Urinary bladder (tissue), 4 donors: ENCODE data around the gene PAX7. TPM values are rescaled to one million over a fixed set of nuclear protein-coding genes. Genes with fewer than 3 reads are reported as not detected.
A peak's percentile ranks its signal among the peaks of the same experiment; 100 is the strongest.

Experiments
- DNase-seq: peaks from one replicate; pipeline ENCODE4 v3.0.0-alpha.2; 2015; ENCODE audit errors: extremely low spot score
- H3K27ac ChIP-seq: one replicate; pipeline ENCODE4 v1.5.1; 2013; ENCODE audit warnings: low read depth, mild to moderate bottlenecking, moderate library complexity
- H3K36me3 ChIP-seq: one replicate; pipeline ENCODE4 v1.6.1; 2013; ENCODE audit warnings: mild to moderate bottlenecking, moderate library complexity; ENCODE audit not compliant: insufficient read depth
- H3K4me1 ChIP-seq: one replicate; pipeline ENCODE4 v1.6.1; 2013; ENCODE audit warnings: mild to moderate bottlenecking, moderate library complexity; ENCODE audit not compliant: insufficient read depth
- H3K4me3 ChIP-seq: one replicate; pipeline ENCODE4 v1.5.1; 2013; ENCODE audit warnings: low read depth, low read length
- WGBS: extraction: QIAGEN DNeasy Blood & Tissue Kit; methylation state at CpG from one replicate; pipeline ENCODE4 v1.1.7; 2013; 5-methylcytosine and 5-hydroxymethylcytosine counted together
- polyA plus RNA-seq: library from polyadenylated mRNA; stranded (reverse); fragments of 200-250 nt; gene quantifications from one replicate; pipeline ENCODE4 v1.2.3, GENCODE V29; 2013
- total RNA-seq: library from RNA; depleted of rRNA; stranded (reverse); fragments of >200 nt; gene quantifications from one replicate; pipeline ENCODE4 v1.2.3, GENCODE V29; 2014
- donor health status: healthy with polysubstance abuse.
- donor health status: healthy.

The PAX7 gene
- total and polyA plus RNA-seq, 2 donors = 0.95 TPM; not detected in 1

- 8% methylated on average over 8 of the region's 8 CpGs for WGBS
- no peak overlapping the region for H3K27ac ChIP-seq
- no peaks in the 10 kb centered on the region for H3K36me3 ChIP-seq
- H3K4me1 ChIP-seq = no peaks in the 10 kb centered on the region
- DNase-seq = no peak
- no peak overlapping the region for H3K4me3 ChIP-seq
Measured at GRCh38 chr1:18651713-18652112, 21.1 kb downstream of the PAX7 start.

GRCh38 chr1:18652791-18653190, 22.1 kb downstream of the PAX7 start:
- no peaks in the 10 kb centered on the region for H3K36me3 ChIP-seq
- H3K27ac ChIP-seq = no peak overlapping the region
- 10% methylated on average over 1 of the region's 1 CpG for WGBS
- no peak for DNase-seq
- no peak overlapping the region for H3K4me3 ChIP-seq
- H3K4me1 ChIP-seq = no peaks in the 10 kb centered on the region

- Histone ChIP-seq H3K4me1 (no peaks in the 10 kb centered on the region), H3K4me3 (no peak overlapping the region), H3K36me3 (no peaks in the 10 kb centered on the region), H3K27ac (no peak overlapping the region)
- WGBS = 48% methylated on average over 8 of the region's 8 CpGs
- no peak for DNase-seq
Measured at GRCh38 chr1:18653367-18653766, 22.7 kb downstream of the PAX7 start.

GRCh38 chr1:18653916-18654315, 23.3 kb downstream of the PAX7 start:
- no peak for DNase-seq
- Histone ChIP-seq H3K27ac (no peak overlapping the region), H3K36me3 (no peaks in the 10 kb centered on the region), H3K4me3 (no peak overlapping the region), H3K4me1 (no peaks in the 10 kb centered on the region)
- 14% methylated on average over 13 of the region's 13 CpGs for WGBS

- DNase-seq = no peak
- Histone ChIP-seq H3K4me1 (no peaks in the 10 kb centered on the region), H3K36me3 (no peaks in the 10 kb centered on the region), H3K27ac (no peak overlapping the region), H3K4me3 (no peak overlapping the region)
- WGBS = 89% methylated on average over 5 of the region's 5 CpGs
Measured at GRCh38 chr1:18654599-18654998, 24.0 kb downstream of the PAX7 start.

- WGBS = 56% methylated on average over 17 of the region's 17 CpGs
- no peaks in the 10 kb centered on the region for H3K4me1 ChIP-seq
- no peaks in the 10 kb centered on the region for H3K36me3 ChIP-seq
- H3K27ac ChIP-seq = no peak overlapping the region
- H3K4me3 ChIP-seq = no peak overlapping the region
- DNase-seq = no peak
Measured at GRCh38 chr1:18657506-18658201, 27.0 kb downstream of the PAX7 start.

- H3K4me1 ChIP-seq = no peaks in the 10 kb centered on the region
- WGBS = 81% methylated on average over 1 of the region's 1 CpG
- DNase-seq = no peak
- no peaks in the 10 kb centered on the region for H3K36me3 ChIP-seq
- no peak overlapping the region for H3K27ac ChIP-seq
- no peak overlapping the region for H3K4me3 ChIP-seq
Measured at GRCh38 chr1:18658831-18659230, 28.2 kb downstream of the PAX7 start.

- H3K4me1 ChIP-seq = no peaks in the 10 kb centered on the region
- no peak overlapping the region for H3K27ac ChIP-seq
- 31% methylated on average over 17 of the region's 17 CpGs for WGBS
- no peak for DNase-seq
- H3K36me3 ChIP-seq = no peaks in the 10 kb centered on the region
- no peak overlapping the region for H3K4me3 ChIP-seq
Measured at GRCh38 chr1:18661404-18662285, 31.0 kb downstream of the PAX7 start.

- no peak overlapping the region for H3K4me3 ChIP-seq
- H3K4me1 ChIP-seq = no peaks in the 10 kb centered on the region
- H3K36me3 ChIP-seq = no peaks in the 10 kb centered on the region
- H3K27ac ChIP-seq = no peak overlapping the region
- DNase-seq = no peak
- 46% methylated on average over 5 of the region's 5 CpGs for WGBS
Measured at GRCh38 chr1:18662286-18662639, 31.6 kb downstream of the PAX7 start.

GRCh38 chr1:18666317-18666920, 35.8 kb downstream of the PAX7 start:
- WGBS = 63% methylated on average over 7 of the region's 7 CpGs
- no peaks in the 10 kb centered on the region for H3K4me1 ChIP-seq
- peak; percentile 40 for DNase-seq
- H3K27ac ChIP-seq = no peak overlapping the region
- no peak overlapping the region for H3K4me3 ChIP-seq
- no peaks in the 10 kb centered on the region for H3K36me3 ChIP-seq

- no peaks in the 10 kb centered on the region for H3K4me1 ChIP-seq
- 68% methylated on average over 6 of the region's 6 CpGs for WGBS
- no peak overlapping the region for H3K27ac ChIP-seq
Measured at GRCh38 chr1:18667333-18667732, 36.7 kb downstream of the PAX7 start.

GRCh38 chr1:18668046-18668445, 37.4 kb downstream of the PAX7 start:
- WGBS = 17% methylated on average over 2 of the region's 2 CpGs
- no peaks in the 10 kb centered on the region for H3K36me3 ChIP-seq
- DNase-seq = no peak
- no peak overlapping the region for H3K4me3 ChIP-seq
- H3K4me1 ChIP-seq = no peaks in the 10 kb centered on the region
- no peak overlapping the region for H3K27ac ChIP-seq

More at GRCh38 chr1:18667333-18667732, 36.7 kb downstream of the PAX7 start:
- DNase-seq = no peak
- no peak overlapping the region for H3K4me3 ChIP-seq
- H3K36me3 ChIP-seq = no peaks in the 10 kb centered on the region

- peak; percentile 23 for DNase-seq
- H3K4me3 ChIP-seq = no peak overlapping the region
- no peaks in the 10 kb centered on the region for H3K36me3 ChIP-seq
- no peak overlapping the region for H3K27ac ChIP-seq
- 64% methylated on average over 4 of the region's 4 CpGs for WGBS
- no peaks in the 10 kb centered on the region for H3K4me1 ChIP-seq
Measured at GRCh38 chr1:18668750-18669404, 38.2 kb downstream of the PAX7 start.
